Skin epidermis (tissue), 12 donors: Measurements from ENCODE around the gene PLD3.
"Not testable (repeated sequence)": the region's sequence is repeated elsewhere in the genome, so short reads cannot be mapped to it uniquely, and the experiment has no call there.

Experiments used
- H3K27ac ChIP-seq, 21 experiments: fragments of 200-600 bp; sonication (generic) in 11 of 21; one replicate each; pipeline ENCODE4 v1.5.0; 2020; ENCODE audit warnings: mild to moderate bottlenecking in 3 of 21, inconsistent platforms in 2 of 21, moderate library complexity in 2 of 21
- H3K4me3 ChIP-seq, 7 experiments: fragments of 200-600 bp; sonication (generic) in 2 of 7; one replicate each; pipeline ENCODE4 v1.5.0; 2020; ENCODE audit warnings: inconsistent platforms in 2 of 7, mild to moderate bottlenecking in 2 of 7, moderate library complexity in 1 of 7

PLD3 gene

GRCh38 chr19:40360020-40360707 lies 11.7 kb downstream of the PLD3 start:
- H3K4me3 ChIP-seq: no peak overlapping the region
- H3K27ac ChIP-seq: peak overlapping the region in 1 of 21 experiments; percentile 27

DNA sequence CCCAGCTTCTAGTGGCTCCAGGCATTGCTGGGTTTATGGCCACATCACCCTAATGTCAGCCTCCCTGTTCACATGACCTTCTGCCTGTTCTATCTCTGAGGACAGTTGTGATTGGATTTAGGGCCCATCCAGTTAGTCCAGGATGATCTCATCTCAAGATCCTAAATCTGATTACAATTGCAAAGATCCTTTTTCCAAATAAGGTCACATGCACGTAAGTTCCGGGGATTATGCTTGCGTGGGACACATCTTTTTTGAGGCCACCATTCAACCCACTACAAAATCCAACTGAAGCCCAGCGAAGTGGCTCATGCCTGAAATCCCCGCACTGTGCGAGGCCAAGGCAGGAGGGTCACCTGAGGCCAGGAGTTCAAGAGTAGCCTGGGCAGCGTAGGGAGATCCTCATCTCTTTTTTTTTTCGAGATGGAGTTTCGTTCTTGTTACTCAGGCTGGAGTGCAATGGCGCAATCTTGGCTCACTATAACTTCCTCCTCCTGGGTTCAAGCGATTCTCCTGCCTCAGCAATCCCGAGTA lies 12.3 kb downstream of the PLD3 start:
- H3K4me3 ChIP-seq: no peak overlapping the region
- H3K27ac ChIP-seq: peak overlapping the region in 1 of 21 experiments; percentile 27

DNA sequence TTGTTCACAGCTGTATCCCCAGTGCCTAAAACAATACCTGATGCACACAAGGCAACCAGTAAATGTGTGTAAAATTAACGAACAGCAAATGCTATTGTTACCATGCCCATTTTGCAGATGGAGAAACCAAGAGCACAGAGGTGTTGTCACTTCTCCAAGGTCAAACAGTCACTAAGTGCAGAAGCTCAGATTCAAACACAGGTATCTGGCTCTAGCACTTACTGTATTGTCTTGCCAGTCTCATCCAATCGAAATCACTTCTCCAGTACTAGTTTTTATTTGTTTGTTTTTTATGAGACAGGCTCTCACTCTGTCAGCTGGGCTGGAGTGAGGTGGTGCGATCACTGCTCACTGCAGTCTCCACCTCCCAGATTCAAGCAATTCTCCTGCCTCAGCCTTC lies 13.7 kb downstream of the PLD3 start:
- no peak overlapping the region for H3K4me3 ChIP-seq

DNA sequence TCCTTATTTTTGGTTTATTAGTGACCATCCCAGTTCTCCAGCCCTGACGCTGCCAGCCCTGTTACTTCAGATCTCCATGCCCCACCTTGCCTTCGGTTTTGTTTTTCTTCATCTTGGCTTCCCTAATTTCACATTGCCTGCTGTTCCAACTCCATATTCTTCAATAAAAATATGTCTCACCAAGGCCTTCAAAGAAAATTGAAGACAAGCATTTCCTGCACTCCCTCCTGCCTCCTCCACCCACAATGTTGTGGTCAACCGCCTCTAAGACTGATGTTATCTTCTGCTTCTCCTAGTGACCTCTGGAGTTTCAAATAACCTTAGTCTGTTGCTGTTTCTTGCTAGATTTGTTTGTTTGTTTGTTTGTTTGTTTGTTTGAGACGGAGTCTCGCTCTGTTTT lies 14.6 kb downstream of the PLD3 start:
- H3K4me3 ChIP-seq: no peak overlapping the region
- H3K27ac ChIP-seq: peak overlapping the region in 1 of 21 experiments; percentile 9

More for the DNA sequence above, 13.7 kb downstream of the PLD3 start:
- H3K27ac ChIP-seq: no peak overlapping the region

GRCh38 chr19:40365010-40365409 lies 16.5 kb downstream of the PLD3 start:
- peak overlapping the region in 2 of 7 experiments; percentile 14 to 39 for H3K4me3 ChIP-seq

DNA sequence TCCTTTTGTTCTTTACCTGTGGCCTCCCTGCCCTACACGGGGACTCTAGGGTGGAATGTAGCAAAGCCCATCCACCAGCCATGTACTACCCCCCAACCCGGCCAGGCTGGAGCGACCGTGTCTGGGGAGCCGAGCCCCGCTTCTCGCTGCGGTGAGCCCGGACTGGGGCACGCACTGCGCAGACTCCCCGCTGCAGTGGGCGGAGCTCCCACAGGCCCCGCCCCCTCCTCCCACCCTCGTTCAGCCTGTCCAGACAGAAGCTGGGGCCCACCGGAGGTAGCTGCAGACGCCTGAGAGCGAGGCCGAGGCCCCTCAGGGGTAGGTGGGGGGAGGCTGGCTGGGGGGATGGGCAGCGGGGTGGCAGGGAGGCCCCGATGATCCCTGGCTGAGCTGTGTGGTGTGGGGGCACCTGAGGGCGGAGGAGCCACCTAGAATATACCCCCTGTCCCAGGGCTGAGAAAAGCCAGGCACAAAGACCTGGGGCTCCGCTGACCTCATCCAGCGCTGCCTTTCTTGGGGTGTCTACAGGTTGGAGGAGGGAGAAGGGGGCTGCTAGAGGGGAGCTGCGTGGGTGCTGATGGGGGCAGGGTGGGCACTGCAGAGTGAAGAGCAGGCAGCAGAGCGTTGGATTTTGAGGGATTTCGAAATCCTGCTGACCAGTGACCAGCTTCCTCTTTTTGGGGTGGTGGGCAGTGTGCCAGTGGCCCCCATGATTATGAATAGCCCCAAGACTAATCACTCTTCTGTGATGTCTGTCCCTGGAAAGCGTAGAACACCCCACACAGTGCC lies 17.3 kb downstream of the PLD3 start:
- peak overlapping the region in 18 of 21 experiments; percentile 17 to 75 (median 55) for H3K27ac ChIP-seq
- H3K4me3 ChIP-seq: peak overlapping the region; percentile 7 to 39 (median 17)

More at GRCh38 chr19:40365010-40365409, 16.5 kb downstream of the PLD3 start:
- H3K27ac ChIP-seq: peak overlapping the region in 1 of 21 experiments; percentile 68

- H3K27ac ChIP-seq: peak overlapping the region in 4 of 21 experiments; percentile 53 to 75 (median 64)
- peak overlapping the region in 1 of 7 experiments; percentile 26 for H3K4me3 ChIP-seq
Measured at GRCh38 chr19:40366697-40367561, 18.4 kb downstream of the PLD3 start.

DNA sequence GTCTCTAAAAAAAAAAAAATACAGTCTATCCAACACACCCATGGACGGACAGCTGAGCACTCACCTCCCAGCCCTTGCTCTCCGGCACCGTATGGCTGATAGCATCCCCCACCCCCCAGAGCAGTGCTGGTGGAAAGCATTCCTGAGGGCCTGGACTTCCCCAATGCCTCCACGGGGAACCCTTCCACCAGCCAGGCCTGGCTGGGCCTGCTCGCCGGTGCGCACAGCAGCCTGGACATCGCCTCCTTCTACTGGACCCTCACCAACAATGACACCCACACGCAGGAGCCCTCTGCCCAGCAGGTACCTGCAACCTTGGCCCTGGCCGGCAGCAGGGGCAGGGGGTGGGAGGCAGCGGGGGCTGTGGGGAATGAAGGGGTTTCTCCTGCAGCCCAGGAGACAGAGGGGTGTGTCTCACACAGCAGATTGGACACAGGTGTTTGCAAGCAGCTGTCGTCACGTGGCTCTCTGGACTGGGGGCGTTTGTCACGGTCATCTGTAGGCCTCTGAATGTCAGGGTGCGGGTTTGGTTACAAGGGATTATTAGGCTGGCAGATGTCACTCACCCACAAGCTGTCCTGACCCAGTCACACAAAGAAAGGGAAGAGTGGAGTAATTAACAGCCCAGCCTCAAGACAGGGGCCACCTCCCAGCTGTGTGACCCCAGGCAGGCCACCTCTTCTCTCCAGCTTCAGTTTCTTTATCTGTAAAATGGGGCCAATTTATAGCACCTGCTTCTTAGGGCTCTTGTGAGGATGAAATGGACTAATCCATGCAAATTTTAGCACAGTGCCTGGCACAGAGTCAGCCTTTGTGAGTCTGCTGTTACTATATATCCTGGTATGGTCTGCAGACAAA lies 19.3 kb downstream of the PLD3 start:
- H3K27ac ChIP-seq: peak overlapping the region in 1 of 21 experiments; percentile 37
- H3K4me3 ChIP-seq: no peak overlapping the region

GRCh38 chr19:40369797-40370196 lies 21.3 kb downstream of the PLD3 start:
- Histone ChIP-seq H3K27ac (no peak overlapping the region), H3K4me3 (no peak overlapping the region)

- H3K27ac ChIP-seq, H3K4me3 ChIP-seq: not testable (repeated sequence)
Measured at GRCh38 chr19:40370253-40370652, 21.8 kb downstream of the PLD3 start.

GRCh38 chr19:40370997-40371801 lies 22.7 kb downstream of the PLD3 start:
- no peak overlapping the region for H3K4me3 ChIP-seq
- no peak overlapping the region for H3K27ac ChIP-seq

DNA sequence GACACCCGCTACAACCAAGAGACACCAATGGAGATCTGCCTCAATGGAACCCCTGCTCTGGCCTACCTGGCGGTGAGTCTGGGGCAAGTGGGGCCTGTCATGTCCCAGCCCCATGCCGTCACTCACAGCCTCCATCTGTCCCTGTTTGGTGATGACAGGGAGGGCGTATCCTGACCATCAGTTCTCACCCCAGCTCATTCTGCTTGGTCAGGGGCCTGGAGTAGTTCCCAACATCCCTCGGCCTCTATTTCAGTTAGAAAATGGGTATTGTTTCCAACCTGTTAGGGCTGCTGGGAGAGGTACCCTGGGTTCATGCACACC lies 23.3 kb downstream of the PLD3 start:
- H3K4me3 ChIP-seq: no peak overlapping the region
- H3K27ac ChIP-seq: no peak overlapping the region

- H3K4me3 ChIP-seq: no peak overlapping the region
Measured at GRCh38 chr19:40374084-40374483, 25.6 kb downstream of the PLD3 start.

GRCh38 chr19:40376286-40376862 lies 27.9 kb downstream of the PLD3 start:
- H3K4me3 ChIP-seq: no peak overlapping the region
- H3K27ac ChIP-seq: no peak overlapping the region

More at GRCh38 chr19:40374084-40374483, 25.6 kb downstream of the PLD3 start:
- no peak overlapping the region for H3K27ac ChIP-seq

DNA sequence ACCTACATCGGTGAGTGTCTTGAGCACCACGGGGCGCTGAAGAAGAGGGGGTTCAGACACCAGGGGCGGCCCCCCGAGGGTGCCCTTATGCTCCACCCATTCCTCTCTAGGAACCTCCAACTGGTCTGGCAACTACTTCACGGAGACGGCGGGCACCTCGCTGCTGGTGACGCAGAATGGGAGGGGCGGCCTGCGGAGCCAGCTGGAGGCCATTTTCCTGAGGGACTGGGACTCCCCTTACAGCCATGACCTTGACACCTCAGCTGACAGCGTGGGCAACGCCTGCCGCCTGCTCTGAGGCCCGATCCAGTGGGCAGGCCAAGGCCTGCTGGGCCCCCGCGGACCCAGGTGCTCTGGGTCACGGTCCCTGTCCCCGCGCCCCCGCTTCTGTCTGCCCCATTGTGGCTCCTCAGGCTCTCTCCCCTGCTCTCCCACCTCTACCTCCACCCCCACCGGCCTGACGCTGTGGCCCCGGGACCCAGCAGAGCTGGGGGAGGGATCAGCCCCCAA lies 29.4 kb downstream of the PLD3 start:
- no peak overlapping the region for H3K27ac ChIP-seq

GRCh38 chr19:40378509-40378908 lies 30.0 kb downstream of the PLD3 start:
- H3K27ac ChIP-seq: no peak overlapping the region

More for the DNA sequence above, 29.4 kb downstream of the PLD3 start:
- H3K4me3 ChIP-seq: no peak overlapping the region

DNA sequence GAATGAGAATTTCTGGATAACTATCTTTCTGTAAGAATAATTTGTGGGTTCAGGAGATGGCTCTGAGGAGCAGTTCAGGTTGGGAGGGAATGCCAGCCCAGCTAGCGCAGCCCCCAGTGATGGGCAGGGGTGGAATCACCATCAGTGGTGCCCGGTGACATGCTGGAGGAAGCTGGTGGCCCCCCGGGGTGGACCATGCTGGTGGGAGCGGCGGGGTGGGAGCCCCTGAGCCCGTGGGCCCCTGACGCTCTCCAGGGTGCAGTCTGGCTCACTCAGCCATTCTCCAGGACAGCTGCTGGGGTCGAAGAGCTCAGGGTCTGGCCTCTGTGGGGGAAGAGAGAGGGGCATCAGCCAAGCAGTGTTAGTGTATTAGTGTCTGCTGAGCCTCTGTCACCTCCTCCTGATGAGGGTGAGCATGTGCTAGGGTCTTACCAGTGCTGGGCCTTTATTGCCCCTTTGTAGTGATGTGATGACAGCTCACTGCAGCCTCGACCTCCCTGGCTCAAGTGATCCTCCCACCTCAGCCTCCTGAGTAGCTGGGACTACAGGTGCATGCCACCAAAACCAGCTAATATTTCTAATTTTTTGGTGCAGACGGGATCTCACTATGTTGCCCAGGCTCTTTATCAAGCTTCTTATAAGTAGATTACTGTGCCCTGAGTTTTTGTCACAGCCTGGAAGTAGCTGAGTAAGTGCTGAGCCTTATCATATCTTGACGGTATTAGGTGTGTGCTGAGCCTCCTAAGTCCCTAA lies 31.1 kb downstream of the PLD3 start:
- Histone ChIP-seq H3K27ac (no peak overlapping the region), H3K4me3 (no peak overlapping the region)

More at GRCh38 chr19:40378509-40378908, 30.0 kb downstream of the PLD3 start:
- H3K4me3 ChIP-seq: no peak overlapping the region
